OCI-LY1 (cell line): Measurements from ENCODE around the gene KRTAP1-1.
"Not testable (repeated sequence)": the region's sequence is repeated elsewhere in the genome, so short reads cannot be mapped to it uniquely, and the experiment has no call there.

Experiments used
- H2AFZ ChIP-seq: fragments of 200-600 bp; sonication (generic), shearing (Covaris generic); 2 replicates; pipeline ENCODE4 v1.6.0; 2014; ENCODE audit warnings: antibody characterized with exemption, mild to moderate bottlenecking, low read length
- H3F3A ChIP-seq: fragments of 200-600 bp; sonication (generic), shearing (Covaris generic); 2 replicates; pipeline ENCODE4 v1.6.0; 2014; ENCODE audit warnings: mild to moderate bottlenecking, antibody characterized with exemption, low read length, moderate library complexity; ENCODE audit not compliant: insufficient read depth
- H3K27ac ChIP-seq: fragments of 200-600 bp; sonication (generic); 2 replicates; pipeline ENCODE4 v1.5.1; 2014; ENCODE audit warnings: low read length, mixed run types, mild to moderate bottlenecking, low read depth; ENCODE audit not compliant: poor library complexity, severe bottlenecking
- H3K27me3 ChIP-seq: fragments of 200-600 bp; sonication (generic); 2 replicates; pipeline ENCODE4 v1.6.0; 2014; ENCODE audit warnings: antibody characterized with exemption, mild to moderate bottlenecking, low read length, moderate library complexity; ENCODE audit not compliant: insufficient read depth
- H3K36me3 ChIP-seq: fragments of 200-600 bp; sonication (generic); 2 replicates; pipeline ENCODE4 v1.6.1; 2014; ENCODE audit warnings: mild to moderate bottlenecking, antibody characterized with exemption, low read length, moderate library complexity, mixed read lengths; ENCODE audit not compliant: insufficient read depth
- H3K4me1 ChIP-seq: fragments of 200-600 bp; sonication (generic); 2 replicates; pipeline ENCODE4 v1.5.1; 2014; ENCODE audit warnings: mild to moderate bottlenecking, low read length, moderate library complexity; ENCODE audit not compliant: insufficient read depth, severe bottlenecking
- H3K4me2 ChIP-seq: fragments of 200-600 bp; sonication (generic), shearing (Covaris generic); 2 replicates; pipeline ENCODE4 v1.6.1; 2014; ENCODE audit warnings: low read length
- H3K4me3 ChIP-seq: fragments of 200-600 bp; sonication (generic); 2 replicates; pipeline ENCODE4 v1.5.1; 2014; ENCODE audit warnings: low read length, low read depth, mild to moderate bottlenecking, mixed read lengths; ENCODE audit not compliant: poor library complexity, severe bottlenecking
- H3K79me2 ChIP-seq: fragments of 200-600 bp; shearing (Covaris generic); 2 replicates; pipeline ENCODE4 v1.6.1; 2016; ENCODE audit warnings: mixed run types, low read length, mixed read lengths; ENCODE audit not compliant: insufficient read depth
- H3K9ac ChIP-seq: fragments of 200-600 bp; sonication (generic), shearing (Covaris generic); 2 replicates; pipeline ENCODE4 v1.6.1; 2014; ENCODE audit warnings: mild to moderate bottlenecking, low read length, mixed read lengths
- H3K9me2 ChIP-seq: fragments of 200-600 bp; sonication (generic), shearing (Covaris generic); 2 replicates; pipeline ENCODE4 v1.6.1; 2014; ENCODE audit warnings: low read depth, mild to moderate bottlenecking, low read length, mixed read lengths
- H3K9me3 ChIP-seq: fragments of 200-600 bp; shearing (Covaris generic); 2 replicates; pipeline ENCODE4 v1.6.1; 2014; ENCODE audit warnings: low read length, mixed read lengths
- H4K20me1 ChIP-seq: fragments of 200-600 bp; sonication (generic), shearing (Covaris generic); 2 replicates; pipeline ENCODE4 v1.6.0; 2016; ENCODE audit warnings: mild to moderate bottlenecking, low read length; ENCODE audit not compliant: insufficient read depth
- EZH2 ChIP-seq: fragments of 200-600 bp; sonication (generic), shearing (Covaris generic); IDR thresholded peaks from 2 replicates; pipeline ENCODE4 v1.8.0; 2017; ENCODE audit warnings: borderline replicate concordance, mixed run types, mild to moderate bottlenecking, antibody characterized with exemption, low read length, moderate library complexity, mixed read lengths
- TF ChIP-seq, protein P1 (sequence below): fragments of 200-600 bp; sonication (generic), shearing (Covaris generic); IDR thresholded peaks from 2 replicates; pipeline ENCODE4 v1.5.1; 2017; ENCODE audit warnings: mild to moderate bottlenecking, antibody characterized with exemption, low read length, moderate library complexity, mixed read lengths

KRTAP1-1 gene

DNA sequence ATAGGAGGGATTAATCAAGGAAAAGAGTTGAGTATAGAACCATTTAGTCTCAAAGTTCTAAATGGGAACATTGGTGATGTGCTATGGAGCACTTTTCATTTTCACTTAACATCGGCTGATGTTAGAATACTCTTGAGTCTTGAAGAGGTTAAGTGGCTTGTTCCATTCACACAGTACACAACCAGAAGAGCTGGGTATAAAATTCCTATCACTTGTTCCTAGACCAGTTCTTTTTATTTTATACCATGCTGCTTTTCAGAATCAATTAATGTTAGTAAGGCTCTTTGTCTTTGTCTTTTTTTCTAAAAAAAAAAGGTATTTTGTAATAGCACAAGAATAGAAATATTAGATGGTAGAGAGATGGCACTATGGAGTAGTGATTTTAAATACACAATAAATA lies 1.7 kb upstream of the KRTAP1-1 start:
- H3K4me3 ChIP-seq, result no peak overlapping the region
- H3K9me2 ChIP-seq, result no peaks in the 10 kb centered on the region
- no peaks in the 10 kb centered on the region for H4K20me1 ChIP-seq
- TF ChIP-seq, protein P1, sequence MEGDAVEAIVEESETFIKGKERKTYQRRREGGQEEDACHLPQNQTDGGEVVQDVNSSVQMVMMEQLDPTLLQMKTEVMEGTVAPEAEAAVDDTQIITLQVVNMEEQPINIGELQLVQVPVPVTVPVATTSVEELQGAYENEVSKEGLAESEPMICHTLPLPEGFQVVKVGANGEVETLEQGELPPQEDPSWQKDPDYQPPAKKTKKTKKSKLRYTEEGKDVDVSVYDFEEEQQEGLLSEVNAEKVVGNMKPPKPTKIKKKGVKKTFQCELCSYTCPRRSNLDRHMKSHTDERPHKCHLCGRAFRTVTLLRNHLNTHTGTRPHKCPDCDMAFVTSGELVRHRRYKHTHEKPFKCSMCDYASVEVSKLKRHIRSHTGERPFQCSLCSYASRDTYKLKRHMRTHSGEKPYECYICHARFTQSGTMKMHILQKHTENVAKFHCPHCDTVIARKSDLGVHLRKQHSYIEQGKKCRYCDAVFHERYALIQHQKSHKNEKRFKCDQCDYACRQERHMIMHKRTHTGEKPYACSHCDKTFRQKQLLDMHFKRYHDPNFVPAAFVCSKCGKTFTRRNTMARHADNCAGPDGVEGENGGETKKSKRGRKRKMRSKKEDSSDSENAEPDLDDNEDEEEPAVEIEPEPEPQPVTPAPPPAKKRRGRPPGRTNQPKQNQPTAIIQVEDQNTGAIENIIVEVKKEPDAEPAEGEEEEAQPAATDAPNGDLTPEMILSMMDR, result no peak
- TF ChIP-seq EZH2, result no peak
- H3K79me2 ChIP-seq, result no peaks in the 10 kb centered on the region
- H3K9me3 ChIP-seq, result no peaks in the 10 kb centered on the region
- no peaks in the 10 kb centered on the region for H3K27me3 ChIP-seq
- H3K36me3 ChIP-seq, result no peaks in the 10 kb centered on the region
- H3K4me1 ChIP-seq, result no peaks in the 10 kb centered on the region
- no peaks in the 10 kb centered on the region for H3F3A ChIP-seq
- no peak overlapping the region for H3K27ac ChIP-seq
- no peak overlapping the region for H2AFZ ChIP-seq
- H3K9ac ChIP-seq, result no peak overlapping the region
- no peak overlapping the region for H3K4me2 ChIP-seq

DNA sequence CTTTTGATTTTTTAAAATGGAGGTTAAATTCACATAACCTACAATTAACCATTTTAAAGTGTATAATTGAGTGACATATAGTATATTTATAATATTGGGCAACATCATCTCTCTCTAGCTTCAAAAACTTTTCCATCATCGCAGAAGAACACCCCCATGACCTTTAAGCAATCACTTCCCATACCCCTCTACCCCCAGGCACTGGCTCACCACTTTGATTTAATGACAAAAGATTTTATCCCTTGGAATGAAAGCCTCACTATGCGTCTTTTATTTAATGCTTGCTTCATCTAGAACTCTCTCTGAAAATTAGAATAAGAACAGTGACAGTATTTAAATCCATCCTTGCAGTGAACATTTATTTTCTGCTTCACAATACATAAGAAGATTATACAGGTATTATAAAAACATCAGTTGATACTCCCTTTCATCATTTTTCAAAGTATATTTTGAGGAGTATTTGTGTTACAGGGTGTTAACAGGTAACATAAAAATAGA lies 3.3 kb downstream of the KRTAP1-1 start:
- no peak overlapping the region for H3K4me2 ChIP-seq
- H3K27me3 ChIP-seq, result no peaks in the 10 kb centered on the region
- no peak for TF ChIP-seq EZH2
- TF ChIP-seq, protein P1, result no peak
- no peaks in the 10 kb centered on the region for H3K79me2 ChIP-seq
- no peaks in the 10 kb centered on the region for H3K36me3 ChIP-seq
- H3K4me3 ChIP-seq, result no peak overlapping the region
- no peak overlapping the region for H3K9ac ChIP-seq
- no peaks in the 10 kb centered on the region for H4K20me1 ChIP-seq
- no peaks in the 10 kb centered on the region for H3K9me2 ChIP-seq
- no peaks in the 10 kb centered on the region for H3F3A ChIP-seq
- H3K27ac ChIP-seq, result no peak overlapping the region
- H3K4me1 ChIP-seq, result no peaks in the 10 kb centered on the region
- no peak overlapping the region for H2AFZ ChIP-seq
- H3K9me3 ChIP-seq, result no peaks in the 10 kb centered on the region

DNA sequence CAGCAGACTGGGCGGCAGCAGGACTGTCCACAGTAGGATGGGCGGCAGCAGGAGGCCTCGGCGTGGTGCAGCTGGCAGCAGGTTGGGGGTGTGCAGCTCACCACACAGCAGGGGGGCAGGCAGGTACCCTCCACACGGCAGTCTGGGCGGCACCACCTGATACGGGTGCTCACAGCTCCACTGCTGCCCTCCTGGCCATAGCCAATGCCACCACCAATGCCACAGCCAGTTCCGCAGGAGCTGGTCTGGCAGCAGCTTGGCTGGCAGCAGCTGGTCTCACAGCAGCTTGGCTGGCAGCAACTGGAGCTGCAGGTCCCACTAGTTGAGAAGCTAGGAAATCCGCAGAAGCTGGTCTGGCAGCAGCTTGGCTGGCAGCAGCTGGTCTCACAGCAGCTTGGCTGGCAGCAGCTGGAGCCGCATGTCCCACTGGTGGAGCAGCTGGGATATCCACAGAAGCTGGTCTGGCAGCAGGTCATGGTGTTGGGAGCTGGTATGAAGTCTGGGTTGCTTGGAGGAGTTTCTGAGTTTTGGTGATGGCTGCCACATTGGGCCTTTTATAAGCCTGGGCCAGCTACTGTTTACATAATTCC lies 6.8 kb downstream of the KRTAP1-1 start, which contains the start of gene KRTAP1-3:
Gene KRTAP1-3 (minus strand): TSS at position 529 of the 590 bp plus-strand sequence. CDS start 53 bp downstream, at position 476.
- H3K4me1 ChIP-seq, H3F3A ChIP-seq, H3K27ac ChIP-seq, H3K4me3 ChIP-seq, H3K79me2 ChIP-seq, H3K27me3 ChIP-seq, H3K9me2 ChIP-seq, H3K9ac ChIP-seq, H4K20me1 ChIP-seq, H2AFZ ChIP-seq, H3K9me3 ChIP-seq, H3K36me3 ChIP-seq, H3K4me2 ChIP-seq: not testable (repeated sequence)
